ENCODE data around the gene CAMK2G. TPM values are rescaled to one million over a fixed set of nuclear protein-coding genes. Genes with fewer than 3 reads are reported as not detected.

Gene CAMK2G
- total and polyA plus RNA-seq, 11 donors: 8.0 to 18.6 (median 14.5) TPM

- no peak for ATAC-seq
- Histone ChIP-seq H3K9me3 (no peaks in the 10 kb centered on the region), H3K27ac (no peak overlapping the region), H3K4me1 (no peaks in the 10 kb centered on the region), H3K4me3 (no peak overlapping the region), H3K36me3 (peaks cover 0 to 89% (median 70%) of the 10 kb centered on the region in 9 donors), H3K27me3 (no peaks in the 10 kb centered on the region)
- WGBS, 4 donors: 90 to 96% (median 94%) methylated on average over 9 of the region's 9 CpGs
- DNase-seq: no peak
- TF ChIP-seq POLR2A (IDR thresholded peaks at IDR 0.05) (no peak), CTCF (IDR thresholded peaks at IDR 0.05) (no peak)
- intact Hi-C loops (cut with DNase I): loop anchor here in 1 of 10 donors (10.0 kb wide), 1 partner anchor 244 kb away; no protein-coding TSS in a partner anchor
Observed at GRCh38 chr10:73841061-73841421, 33.3 kb downstream of the CAMK2G start.

GRCh38 chr10:73840403-73841060, 33.8 kb downstream of the CAMK2G start:
- no peaks in the 10 kb centered on the region for H3K4me1 ChIP-seq
- no peak overlapping the region for H3K4me3 ChIP-seq
- H3K9me3 ChIP-seq: no peaks in the 10 kb centered on the region
- H3K27me3 ChIP-seq: no peaks in the 10 kb centered on the region
- TF ChIP-seq POLR2A (IDR thresholded peaks at IDR 0.05) (no peak), CTCF (IDR thresholded peaks at IDR 0.05) (no peak)
- intact Hi-C loops (cut with DNase I): loop anchor here in 1 of 10 donors (10.0 kb wide), 1 partner anchor 244 kb away; no protein-coding TSS in a partner anchor
- no peak overlapping the region for H3K27ac ChIP-seq
- 91 to 92% (median 92%) methylated on average over 13 of the region's 13 CpGs for WGBS, 4 donors
- DNase-seq (no peak), ATAC-seq (no peak)
- H3K36me3 ChIP-seq: peaks cover 0 to 89% (median 73%) of the 10 kb centered on the region in 9 donors

GRCh38 chr10:73840056-73840402, 34.3 kb downstream of the CAMK2G start:
- no peak overlapping the region for H3K4me3 ChIP-seq
- H3K4me1 ChIP-seq: no peaks in the 10 kb centered on the region
- H3K36me3 ChIP-seq: peaks cover 0 to 94% (median 73%) of the 10 kb centered on the region in 9 donors
- H3K9me3 ChIP-seq: no peaks in the 10 kb centered on the region
- DNase-seq: no peak
- 94 to 100% (median 97%) methylated on average over 4 of the region's 4 CpGs for WGBS, 4 donors
- intact Hi-C loops (cut with DNase I): loop anchor here in 1 of 10 donors (10.0 kb wide), 1 partner anchor 245 kb away; no protein-coding TSS in a partner anchor
- no peak overlapping the region for H3K27ac ChIP-seq
- no peaks in the 10 kb centered on the region for H3K27me3 ChIP-seq
- TF ChIP-seq CTCF (IDR thresholded peaks at IDR 0.05) (no peak), POLR2A (IDR thresholded peaks at IDR 0.05) (no peak)
- ATAC-seq: no peak

GRCh38 chr10:73839276-73839966, 34.9 kb downstream of the CAMK2G start:
- peaks cover 0 to 94% (median 68%) of the 10 kb centered on the region in 9 donors for H3K36me3 ChIP-seq
- no peaks in the 10 kb centered on the region for H3K4me1 ChIP-seq
- WGBS, 4 donors: 96 to 98% (median 97%) methylated on average over 26 to 40 of the region's 40 CpGs
- H3K27ac ChIP-seq: no peak overlapping the region
- no peaks in the 10 kb centered on the region for H3K9me3 ChIP-seq
- no peaks in the 10 kb centered on the region for H3K27me3 ChIP-seq
- no peak for ATAC-seq
- TF ChIP-seq CTCF (IDR thresholded peaks at IDR 0.05) (no peak), POLR2A (IDR thresholded peaks at IDR 0.05) (no peak)
- intact Hi-C loops (cut with DNase I): no loop called here
- H3K4me3 ChIP-seq: no peak overlapping the region
- DNase-seq: no peak

Measured in heart left ventricle (tissue), 16 donors.